Measurements from ENCODE around the gene RAB14.

The RAB14 gene

DNA sequence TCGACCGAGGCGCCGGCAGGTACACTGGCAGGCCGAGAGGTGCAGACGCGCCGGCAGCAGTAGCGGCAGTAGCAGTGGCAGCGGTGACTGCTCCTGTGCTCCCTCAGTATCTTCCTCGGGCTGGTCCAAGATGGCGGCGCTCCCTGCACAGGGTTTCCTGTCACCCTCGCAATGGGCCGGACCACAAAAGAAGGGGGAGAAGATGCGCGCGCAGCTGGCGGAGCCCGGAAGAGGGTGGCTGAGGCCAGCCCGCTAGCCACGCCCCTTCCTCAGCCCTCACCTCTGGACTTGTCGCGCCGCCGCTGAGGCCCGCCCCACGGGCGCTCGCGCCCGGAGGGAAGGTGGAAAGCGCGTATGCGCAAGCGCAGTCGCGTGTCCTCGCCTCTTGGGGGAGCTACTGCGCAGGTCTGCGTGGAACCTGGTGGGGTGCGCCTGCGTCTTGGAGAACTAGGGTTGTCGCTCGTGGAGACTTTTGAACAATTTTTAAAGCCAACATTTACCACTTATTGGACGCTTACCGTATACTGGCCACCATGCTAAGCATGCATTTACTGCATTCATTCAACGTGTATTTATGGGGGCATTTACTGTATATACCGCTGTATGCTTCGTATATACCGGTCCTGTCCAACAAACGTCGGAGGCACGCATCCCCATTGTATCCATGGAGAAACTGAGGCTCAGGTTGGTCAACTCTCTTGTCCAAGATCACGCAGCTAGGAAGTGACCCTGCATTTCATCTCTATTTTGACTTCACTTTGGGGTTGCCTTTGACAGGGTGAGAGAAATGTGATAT is at the start of gene RAB14:
TSS of gene RAB14 (minus strand) at position 132 of the 796 bp plus-strand sequence. CDS start 8,457 bp downstream, outside the sequence.
- DNase-seq: peak; percentile 98

DNA sequence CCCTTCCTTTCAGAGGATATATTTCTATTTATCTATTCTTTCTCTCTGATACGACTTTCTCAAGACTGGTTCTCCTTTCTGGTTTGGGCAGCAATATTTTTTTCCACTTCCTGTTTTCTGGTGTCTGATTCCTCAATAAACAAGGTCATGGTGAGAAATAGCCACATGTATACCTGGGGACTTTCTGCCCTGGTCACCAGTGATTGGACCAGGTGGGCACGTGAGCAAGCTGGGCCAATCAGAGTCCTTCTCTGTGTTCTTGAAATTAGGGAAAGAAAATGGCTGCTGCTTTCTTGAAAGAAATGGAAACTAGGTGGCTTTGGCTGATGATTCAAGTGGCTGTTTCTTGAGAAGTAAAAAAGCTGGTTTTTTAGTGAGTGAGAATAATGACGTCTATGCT is 47.9 kb upstream of the RAB14 start:
- DNase-seq: no peak

DNA sequence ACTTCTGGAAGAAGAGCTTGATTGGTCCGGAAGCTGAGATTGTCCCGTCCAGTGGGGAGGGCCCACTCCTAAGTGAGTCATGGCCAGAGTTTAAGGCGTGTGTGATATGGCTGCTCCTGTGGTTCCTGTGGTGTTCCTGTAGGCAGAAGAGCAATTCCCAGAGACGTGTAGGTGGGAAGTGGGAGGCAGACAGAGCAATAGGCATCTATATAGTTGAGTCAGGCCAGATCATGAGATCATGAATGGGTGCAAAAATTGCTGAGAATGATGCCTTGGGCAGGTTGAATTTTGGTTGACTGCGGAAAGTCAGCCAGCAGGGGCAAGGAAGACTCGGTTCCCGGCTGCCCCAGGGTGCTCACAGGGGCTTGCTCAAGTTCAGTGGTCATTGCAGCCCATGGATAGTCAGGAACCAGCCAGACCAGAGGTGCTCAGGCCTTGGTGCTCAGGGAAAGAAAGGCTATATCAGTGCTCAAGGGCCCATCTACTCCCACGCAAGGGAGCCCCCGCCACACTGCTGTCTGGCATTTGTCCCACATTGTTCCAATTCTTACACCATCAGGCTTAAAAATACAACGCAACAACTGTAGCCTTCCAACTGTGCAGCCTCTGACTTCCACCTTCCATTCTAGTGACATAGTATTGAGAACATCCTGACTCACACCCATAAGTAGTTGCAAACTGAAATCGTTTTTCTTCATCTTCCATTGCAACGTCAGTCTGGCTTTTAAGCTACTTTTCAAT is 45.3 kb upstream of the RAB14 start:
- no peak for DNase-seq

DNA sequence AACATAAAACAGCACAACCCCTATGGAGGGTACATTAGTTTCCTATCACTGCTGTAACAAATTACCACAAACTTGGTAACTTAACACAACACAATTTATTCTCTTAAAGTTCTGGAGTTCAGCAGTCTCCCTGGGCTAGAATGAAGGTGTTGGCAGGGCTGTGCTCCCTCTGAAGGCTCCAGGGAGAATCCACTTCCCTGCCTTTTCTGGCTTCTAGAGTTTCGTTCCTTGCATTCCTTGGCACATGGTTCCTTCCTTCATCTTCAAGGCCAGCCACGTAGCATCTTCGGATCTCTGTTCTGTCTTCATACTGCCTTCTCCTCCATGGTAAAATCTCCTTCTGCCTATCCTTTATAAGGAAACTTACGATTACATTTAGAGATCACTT is 41.3 kb upstream of the RAB14 start:
- DNase-seq: no peak

DNA sequence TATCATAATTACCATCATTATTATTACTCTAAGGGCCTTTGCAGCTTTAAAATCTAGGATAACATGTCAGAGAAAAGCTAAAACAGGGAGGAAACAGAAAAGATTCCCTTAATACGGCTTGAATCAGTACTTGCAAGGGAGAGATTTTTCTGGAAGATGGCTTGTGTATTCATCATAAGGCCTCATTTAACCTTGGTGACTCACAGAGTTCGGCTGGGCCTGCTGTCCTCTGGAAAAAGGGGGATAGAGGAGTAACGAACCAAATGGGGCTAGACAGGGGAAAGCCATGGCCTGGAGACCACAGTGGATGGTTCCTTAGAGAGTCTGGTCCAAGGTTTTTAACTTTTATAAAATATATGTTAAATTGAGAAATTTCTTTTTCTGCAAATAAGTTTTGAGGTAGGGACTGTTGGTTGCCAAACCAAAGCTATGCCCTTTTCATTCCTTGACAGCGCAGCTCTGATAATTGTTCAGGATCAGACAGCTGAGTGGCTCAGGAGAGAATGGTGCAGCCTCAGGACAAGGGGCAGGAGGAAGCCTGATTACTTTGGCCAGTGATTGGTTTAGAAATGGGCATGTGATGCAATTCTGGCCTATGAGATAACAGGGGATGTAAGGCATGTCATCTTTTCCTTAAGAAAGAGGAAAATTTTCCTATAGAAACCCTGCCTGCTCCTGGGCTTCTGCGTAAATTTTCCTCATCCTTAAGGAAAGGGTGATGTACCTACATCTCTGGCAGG is 40.7 kb upstream of the RAB14 start:
- DNase-seq: no peak

DNA sequence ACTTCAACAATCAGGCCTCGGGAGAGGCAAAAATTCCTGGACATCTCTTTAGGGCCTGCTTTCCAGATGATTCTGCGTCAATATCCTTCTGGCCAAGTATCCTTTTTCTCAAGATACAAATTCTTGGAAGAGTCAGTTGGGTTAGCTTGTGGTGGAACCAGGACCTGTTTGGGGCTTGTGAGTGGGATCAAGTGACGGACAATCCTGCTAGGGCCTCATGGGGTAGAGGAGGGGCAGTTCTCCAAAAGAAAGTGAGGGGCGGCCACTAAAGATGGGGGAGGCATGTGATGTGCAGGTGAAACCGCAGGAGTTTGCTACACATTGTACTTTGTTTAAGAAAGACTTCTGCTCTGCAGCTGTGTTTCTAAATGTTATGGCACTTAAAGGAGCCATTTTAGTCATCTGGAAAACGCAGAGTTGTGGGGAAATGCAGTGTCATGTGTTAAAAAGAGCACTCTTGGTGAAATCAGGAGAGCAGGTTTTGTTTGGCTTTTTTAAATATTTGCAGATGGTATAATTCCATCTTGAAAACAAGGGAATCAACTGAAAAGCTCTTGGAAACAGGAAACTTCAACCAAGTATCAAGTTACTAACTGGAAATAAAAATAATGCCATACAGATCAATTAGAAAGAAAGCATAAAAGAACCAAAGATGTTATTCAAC is 38.9 kb upstream of the RAB14 start:
- no peak for DNase-seq

DNA sequence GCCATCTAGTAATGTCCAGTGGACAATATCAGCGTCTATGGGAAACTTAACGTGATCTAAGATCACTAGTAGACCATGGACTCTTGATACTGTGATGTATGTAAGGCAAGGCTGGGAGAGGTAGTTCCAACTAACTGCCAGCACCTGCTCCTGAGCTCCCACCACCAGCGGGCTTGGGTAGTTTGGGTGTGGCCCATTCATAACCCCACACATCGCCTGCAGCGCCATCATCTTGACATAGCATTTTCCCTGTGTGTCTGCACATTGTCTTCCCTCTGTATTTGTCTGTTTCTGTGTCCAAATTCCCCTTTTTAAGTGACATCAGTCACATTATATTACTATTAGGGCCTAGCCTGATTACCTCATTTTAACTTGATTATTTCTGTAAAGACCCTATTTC is 38.2 kb upstream of the RAB14 start:
- no peak for DNase-seq

DNA sequence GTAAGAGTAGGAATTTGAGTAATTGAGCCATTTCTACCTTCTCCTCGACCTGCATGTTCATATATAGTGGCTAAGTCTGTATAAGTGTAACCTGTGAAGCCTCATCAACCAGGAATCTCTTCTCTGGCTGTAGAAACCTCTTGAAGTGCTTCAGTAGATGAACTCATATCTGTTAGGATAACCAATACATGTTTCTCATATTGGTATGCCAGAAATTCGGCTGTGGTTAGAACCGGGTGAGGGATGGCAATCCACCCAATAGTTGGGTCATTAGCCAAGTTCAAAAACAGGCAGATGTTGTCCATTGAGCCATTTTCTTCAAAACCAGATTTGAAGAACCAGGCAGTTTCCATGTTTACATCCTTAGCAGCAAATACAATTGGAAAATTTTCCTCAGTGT is 37.4 kb upstream of the RAB14 start:
- DNase-seq: no peak

DNA sequence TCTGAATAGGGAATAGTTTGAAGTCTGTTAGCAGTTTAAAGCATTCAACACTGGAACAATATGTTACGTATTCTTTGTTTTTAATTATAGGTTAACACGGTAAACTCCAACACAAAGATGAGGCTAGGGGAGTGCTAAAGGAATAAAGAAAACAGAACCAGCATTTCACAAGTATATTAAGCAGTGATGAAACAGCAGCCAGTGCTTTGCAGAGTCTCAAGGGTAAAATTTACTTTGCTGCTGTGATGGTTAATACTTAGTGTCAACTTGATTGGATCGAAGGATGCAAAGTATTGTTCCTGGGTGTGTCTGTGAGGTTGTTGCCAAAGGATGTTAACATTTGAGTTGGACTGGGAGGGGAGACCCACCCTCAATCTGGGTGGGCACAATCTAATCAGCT is 36.2 kb upstream of the RAB14 start:
- no peak for DNase-seq

DNA sequence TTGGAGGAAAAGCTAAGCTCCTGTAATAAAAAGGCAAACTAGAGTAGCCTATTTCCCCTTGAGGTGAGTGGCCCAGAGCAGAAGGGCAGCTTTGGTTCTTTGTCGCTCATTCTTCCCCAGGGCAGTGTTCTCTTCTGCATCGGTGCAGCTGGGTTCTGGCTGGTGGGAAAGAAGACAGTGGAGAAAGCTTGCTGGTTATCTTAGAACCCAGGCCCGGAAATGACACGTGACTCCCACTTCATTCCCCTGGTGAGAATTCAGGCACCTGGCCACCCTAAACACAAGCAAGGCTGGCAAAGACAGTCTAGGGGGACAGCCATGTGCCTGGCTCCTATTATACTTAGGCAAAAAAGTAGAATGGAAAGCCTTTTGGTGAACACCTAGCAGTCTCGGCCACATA is 33.8 kb upstream of the RAB14 start:
- DNase-seq: no peak

DNA sequence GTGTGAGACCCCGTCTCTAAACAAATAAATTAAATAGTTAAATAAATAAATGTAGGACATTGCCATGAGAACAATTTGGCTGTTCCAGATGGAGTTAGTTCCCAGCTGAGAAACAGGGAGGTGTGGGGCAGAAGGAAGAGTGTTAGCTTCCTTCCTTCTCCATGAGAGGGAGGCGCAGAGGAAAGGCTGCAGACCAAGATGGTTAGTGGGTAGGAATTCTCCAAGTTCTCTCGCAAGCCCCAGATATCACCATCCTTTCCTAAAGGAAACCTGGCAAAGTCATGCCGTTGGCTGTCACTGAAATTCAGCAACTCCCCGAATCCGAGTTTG is 33.1 kb upstream of the RAB14 start:
- DNase-seq: no peak

DNA sequence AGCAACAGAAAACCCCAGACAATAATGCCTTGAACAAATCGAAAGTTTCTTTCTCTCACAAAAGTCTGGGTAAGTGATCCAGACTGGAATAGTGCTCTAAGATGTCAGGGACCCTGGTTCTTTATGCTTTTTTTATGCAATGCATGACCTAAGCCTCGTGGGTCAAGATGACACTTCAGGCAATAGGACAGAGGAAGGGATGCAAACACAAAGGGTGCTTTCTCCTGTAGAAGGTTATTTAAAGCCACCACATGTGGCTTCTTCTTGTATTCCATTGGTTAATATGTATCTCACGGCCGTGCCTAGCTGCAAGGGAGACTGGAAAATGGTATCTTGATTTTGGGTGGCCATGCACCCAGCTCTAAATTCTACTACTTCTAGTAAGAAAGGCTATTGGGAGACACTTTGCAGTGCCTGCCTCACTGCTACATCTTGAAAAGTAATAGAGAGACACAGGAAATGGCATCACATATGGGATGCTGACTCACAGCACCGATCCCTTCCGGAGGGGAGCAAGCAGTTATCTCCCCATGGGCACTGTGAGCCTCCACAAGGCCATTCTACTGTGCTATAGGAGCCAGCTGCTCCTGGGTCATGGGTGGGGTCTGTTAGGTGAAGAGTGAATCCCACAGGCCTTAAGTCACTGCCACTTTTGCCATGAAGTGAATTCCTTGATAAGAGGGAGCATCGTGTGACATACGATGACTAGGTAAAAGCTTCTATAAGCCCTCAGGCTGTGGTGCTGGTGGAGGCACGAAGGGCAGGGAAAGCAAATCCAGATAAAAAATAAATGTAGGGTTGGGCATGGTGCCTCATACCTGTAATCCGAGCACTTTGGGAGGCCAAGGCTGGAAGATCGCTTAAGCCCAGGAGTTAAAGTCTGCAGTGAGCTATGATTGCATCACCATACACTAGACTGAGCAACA is 32.5 kb upstream of the RAB14 start:
- DNase-seq: no peak

DNA sequence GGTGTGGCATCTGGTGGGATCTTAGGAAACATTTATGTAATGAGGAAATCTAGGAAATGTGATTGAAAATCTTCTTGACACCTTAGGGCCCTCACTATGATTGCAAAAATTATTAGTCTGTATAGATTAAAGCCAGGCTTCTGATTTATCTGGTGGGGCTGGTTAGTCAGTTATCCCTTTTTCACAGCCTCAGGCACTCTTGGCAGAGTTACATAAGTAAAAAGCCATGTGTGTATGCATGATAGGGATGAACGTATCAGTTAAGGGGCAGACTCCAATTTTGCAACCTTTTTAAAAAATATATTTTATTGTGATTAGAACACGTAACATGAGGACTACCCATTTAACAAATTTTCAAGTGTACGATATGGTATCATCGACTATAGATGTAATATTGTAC is 30.6 kb upstream of the RAB14 start:
- no peak for DNase-seq

DNA sequence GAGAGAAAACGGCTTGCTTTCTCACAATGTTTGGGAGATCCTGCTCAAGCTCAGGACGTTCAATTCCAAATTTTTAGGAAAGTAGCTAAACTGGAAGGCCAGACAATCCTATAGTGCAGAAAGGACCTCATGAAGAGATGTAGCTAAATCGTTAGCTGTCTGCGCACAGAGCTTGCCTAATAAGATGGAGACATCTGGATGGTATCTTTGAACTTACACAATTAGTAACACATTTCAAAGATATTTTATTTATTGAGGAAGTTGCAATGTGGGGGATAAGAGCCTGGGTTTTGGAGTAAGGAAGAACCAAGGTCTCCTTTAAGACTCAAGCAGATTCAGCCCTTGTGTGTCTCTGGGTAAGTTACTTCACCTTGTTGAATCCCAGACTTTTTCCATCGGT is 28.6 kb upstream of the RAB14 start:
- no peak for DNase-seq

DNA sequence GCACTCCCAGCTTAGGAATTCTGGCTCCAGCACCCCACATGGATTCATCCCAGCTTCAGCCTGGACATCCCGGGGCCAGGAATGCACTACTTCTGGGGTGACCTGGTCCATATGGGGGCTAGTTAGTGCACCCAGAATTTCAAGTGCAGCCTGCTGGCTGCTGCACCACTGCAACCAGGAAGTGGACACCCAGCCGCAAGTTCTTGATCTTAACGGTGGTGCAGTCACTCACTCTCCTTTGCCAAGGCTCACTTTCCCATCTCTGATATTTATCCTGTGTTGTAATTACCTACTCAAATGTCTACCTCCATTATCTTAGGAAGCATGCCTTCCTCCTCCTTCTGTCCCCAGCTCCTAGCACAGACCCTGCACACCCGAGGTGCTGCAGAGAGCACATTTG is 26.2 kb upstream of the RAB14 start:
- DNase-seq: no peak

DNA sequence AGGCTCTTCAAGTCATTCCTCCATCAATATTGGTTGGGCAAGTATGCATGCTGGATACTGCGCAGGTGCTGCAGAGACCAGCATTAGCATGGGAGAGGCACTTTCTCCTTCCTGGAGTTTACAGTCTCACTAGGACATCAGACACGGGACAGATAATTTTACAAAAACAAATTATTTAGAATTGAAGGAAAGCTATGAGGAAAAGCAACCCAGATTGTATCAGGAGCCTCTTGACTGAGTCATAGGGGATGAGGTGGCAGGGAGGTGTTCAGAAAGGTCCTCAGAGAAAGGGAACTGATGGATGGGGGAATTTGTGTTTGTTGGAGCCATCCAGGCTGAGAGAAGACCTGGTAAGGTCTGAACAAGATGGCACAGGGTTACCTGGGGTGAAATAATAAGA is 24.5 kb upstream of the RAB14 start:
- DNase-seq: no peak

DNA sequence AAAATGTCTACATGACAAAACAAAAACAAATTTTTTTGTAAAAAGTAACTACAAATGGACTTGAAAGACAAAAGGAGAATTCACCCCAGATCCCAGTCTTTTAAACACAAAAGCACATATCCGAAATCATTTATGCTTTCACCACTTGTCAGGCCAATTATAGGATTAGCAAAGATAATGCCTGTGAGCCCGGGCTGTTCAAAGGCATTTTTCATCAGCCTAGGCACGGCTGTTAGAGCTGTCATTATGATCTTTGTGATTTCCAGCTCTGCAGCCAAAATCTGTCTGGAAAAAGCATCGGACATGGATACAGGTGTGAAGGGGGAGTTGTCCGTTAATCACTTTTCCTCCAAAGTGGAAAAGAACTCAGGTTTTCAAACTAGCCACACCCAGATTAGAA is 23.6 kb upstream of the RAB14 start:
- DNase-seq: peak; percentile 14

DNA sequence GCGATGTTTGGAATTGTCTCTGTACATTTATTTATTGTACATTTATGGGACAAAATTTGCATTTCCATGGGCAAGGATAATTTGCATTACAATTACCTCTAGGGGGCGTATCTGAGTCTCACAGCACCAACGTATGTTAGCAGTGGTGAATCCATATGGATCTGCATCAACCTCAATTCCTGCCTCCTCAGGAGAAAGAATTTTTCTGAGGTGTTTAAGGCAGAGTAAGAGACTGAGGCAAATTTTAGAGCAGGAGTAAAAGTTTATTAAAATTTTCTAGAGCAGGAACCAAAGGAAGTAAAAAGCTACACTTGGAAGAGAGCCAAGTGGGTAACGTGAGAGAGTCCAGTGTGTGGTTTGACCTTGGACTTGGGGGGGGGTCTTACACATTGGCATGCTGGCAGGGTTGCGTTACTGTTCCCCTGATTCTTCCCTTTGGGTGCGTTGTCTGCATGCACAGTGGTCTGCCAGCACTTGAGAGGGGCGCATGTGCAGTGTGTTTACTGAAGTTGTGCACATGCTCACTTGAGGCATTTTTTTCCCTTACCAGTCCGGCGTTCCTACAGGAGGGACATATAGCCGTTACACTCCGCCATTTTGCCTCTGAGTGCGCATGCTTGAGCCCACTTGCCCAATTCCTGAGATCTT is 21.0 kb upstream of the RAB14 start:
- DNase-seq: peak; percentile 32

DNA sequence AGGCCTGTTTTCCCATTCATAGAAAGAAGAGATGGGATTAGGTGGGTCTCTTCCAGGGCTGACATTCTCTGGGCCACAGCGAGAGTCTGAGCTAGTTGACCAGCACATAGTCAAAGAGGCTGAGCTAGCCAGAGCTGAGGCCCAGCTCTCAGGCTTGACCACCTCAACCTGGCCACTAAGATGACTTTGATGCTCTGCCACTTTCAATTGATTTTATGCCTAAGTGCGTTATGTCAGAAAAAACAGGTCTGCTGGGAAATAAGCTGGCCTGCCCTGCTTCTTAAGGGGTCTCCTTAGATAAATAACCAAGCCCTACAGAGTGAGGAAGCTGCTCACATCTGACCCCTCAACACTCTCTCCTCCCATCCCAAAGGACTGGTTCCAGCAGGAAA is 20.0 kb upstream of the RAB14 start:
- DNase-seq: no peak

DNA sequence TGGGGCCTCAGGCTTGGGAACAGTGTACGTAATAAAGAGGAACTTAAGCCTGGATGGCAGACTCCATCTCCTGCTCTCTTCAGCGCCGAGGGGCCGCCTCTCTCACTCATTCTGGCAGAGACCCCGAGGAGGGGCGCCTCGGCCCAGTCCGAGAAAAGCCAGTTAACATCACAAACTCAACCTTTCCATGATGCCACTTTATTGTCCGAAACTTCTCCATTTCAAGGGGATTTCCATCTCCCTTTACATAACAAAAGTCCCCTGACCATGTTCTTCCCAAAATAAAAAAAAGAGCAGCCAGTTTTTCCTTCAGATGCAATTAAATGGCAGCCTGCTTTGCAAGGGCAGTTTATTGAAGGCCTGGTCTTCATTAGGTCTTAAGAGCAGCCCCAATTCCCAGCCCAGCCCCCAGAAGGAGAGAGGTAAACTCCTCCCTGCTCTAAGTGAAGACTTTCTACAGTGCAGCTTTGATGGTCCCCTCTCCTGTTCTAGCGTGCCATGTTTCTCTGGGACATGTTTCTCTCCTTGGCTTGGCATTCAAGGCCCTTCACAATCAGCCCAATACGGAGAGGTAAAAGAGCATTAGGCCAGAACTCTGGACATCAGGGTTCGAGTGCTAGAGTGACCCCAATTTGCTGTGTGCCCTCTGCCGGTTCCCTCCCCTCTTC is 19.5 kb upstream of the RAB14 start:
- DNase-seq: no peak

DNA sequence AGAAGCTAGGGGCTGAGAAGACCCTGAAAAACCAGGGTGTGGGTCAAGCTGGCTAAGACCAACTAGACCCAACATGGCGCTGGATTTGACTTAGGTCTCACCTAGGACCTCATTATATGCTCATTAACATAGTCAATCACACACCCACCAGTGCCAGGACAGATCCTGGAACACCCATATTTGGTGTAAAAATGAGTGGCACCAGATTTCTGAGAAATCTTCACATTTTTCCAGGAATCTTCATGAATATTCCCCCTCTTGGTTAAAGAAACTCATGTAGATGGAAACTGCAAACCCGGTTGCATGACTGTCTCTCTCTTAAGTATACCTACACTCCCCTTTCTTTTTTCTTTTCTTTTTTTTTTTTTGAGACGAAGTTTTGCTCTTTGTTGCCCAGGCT is 17.9 kb upstream of the RAB14 start:
- no peak for DNase-seq
